GM12892 (cell line): Measurements from ENCODE around the gene CCNO.

Experiments used
- POLR2A ChIP-seq: IDR thresholded peaks from 2 replicates; pipeline ENCODE4 v1.6.1; 2011; ENCODE audit warnings: low read depth, low read length, control low read depth
- POLR2AphosphoS5 ChIP-seq: IDR thresholded peaks from 2 replicates; pipeline ENCODE4 v1.6.1; 2011; ENCODE audit warnings: low read depth, low read length, control low read depth
- TAF1 ChIP-seq: IDR thresholded peaks from 2 replicates; pipeline ENCODE4 v1.6.1; 2011; ENCODE audit warnings: low read depth, mild to moderate bottlenecking, control low read depth, low read length, borderline replicate concordance

DNA sequence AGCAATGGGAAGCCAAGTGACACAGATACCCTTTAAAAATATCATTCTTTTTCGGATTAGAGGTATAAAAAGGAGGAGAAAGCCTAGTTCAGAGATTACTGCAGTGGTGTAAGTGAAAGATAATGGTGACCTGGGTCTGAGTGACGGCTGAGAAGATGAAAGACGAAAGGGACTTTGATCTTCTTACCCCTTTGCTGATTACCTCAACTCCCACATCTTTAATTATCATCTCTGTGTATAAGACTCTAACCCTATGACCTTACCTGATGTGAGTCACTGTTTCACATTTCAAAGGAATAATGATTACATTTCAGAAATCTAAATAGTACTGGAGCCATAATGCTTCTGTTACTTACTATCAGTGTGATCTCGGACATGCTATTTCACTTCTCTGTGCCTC, 21.4 kb upstream of the CCNO start:
- TF ChIP-seq TAF1 (no peak), POLR2AphosphoS5 (no peak), POLR2A (no peak)
